Measurements from ENCODE around the gene C8G. TPM values are rescaled to one million over a fixed set of nuclear protein-coding genes. Genes with fewer than 3 reads are reported as not detected.

C8G gene
- total and polyA plus RNA-seq, 2 of the 13 experiments (the other 11 are each of a cell fraction or from before 2014, with no cell fraction given) = 4.9 to 12.8 TPM

GRCh38 chr9:136957461-136957860 is 12.4 kb downstream of the C8G start:
- H3K4me3 ChIP-seq (replicated peaks in 1 of 3; ENCODE audit: insufficient read depth in 1 of 3, low read depth in 2 of 3, low read length in 3 of 3) = no peak overlapping the region
- CTCF ChIA-PET (ENCODE audit: low intra/inter-chr PET ratio, low total read pairs) = no interaction called here
- H3K79me2 ChIP-seq (ENCODE audit: insufficient read depth, low read length) = no peaks in the 10 kb centered on the region
- WGBS (ENCODE audit: low lambda C conversion rate) = 88% methylated on average over 1 of the region's 1 CpG
- no peak for TF ChIP-seq ELF4 (CRISPR knock-in tag; IDR thresholded peaks at IDR 0.05; ENCODE audit: borderline replicate concordance)
- TF ChIP-seq TAF1 (CRISPR knock-in tag; IDR thresholded peaks at IDR 0.05) = no peak
- TF ChIP-seq, protein P1, sequence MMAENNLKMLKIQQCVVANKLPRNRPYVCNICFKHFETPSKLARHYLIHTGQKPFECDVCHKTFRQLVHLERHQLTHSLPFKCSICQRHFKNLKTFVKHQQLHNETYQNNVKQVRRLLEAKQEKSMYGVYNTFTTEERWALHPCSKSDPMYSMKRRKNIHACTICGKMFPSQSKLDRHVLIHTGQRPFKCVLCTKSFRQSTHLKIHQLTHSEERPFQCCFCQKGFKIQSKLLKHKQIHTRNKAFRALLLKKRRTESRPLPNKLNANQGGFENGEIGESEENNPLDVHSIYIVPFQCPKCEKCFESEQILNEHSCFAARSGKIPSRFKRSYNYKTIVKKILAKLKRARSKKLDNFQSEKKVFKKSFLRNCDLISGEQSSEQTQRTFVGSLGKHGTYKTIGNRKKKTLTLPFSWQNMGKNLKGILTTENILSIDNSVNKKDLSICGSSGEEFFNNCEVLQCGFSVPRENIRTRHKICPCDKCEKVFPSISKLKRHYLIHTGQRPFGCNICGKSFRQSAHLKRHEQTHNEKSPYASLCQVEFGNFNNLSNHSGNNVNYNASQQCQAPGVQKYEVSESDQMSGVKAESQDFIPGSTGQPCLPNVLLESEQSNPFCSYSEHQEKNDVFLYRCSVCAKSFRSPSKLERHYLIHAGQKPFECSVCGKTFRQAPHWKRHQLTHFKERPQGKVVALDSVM (CRISPR knock-in tag; IDR thresholded peaks at IDR 0.05) = no peak
- no peak for TF ChIP-seq GZF1 (CRISPR knock-in tag; IDR thresholded peaks at IDR 0.05)
- TF ChIP-seq ZNF354B (CRISPR knock-in tag; IDR thresholded peaks at IDR 0.05) = no peak
- no peak for TF ChIP-seq ZSCAN31 (CRISPR knock-in tag; IDR thresholded peaks at IDR 0.05; ENCODE audit: low read depth)
- TF ChIP-seq ZFP91 (CRISPR knock-in tag; IDR thresholded peaks at IDR 0.05; ENCODE audit: borderline replicate concordance) = no peak
- no peak for TF ChIP-seq POLR2AphosphoS5 (IDR thresholded peaks at IDR 0.05; ENCODE audit: low read depth, low read length)
- TF ChIP-seq RBM22 (optimal IDR thresholded peaks at IDR 0.05; ENCODE audit: low read length) = no peak
- no peak for TF ChIP-seq ZHX2 (IDR thresholded peaks at IDR 0.05; ENCODE audit: low read depth)
- TF ChIP-seq ZHX2 (CRISPR knock-in tag; IDR thresholded peaks at IDR 0.05; ENCODE audit: borderline replicate concordance) = no peak
- TF ChIP-seq, protein P2, sequence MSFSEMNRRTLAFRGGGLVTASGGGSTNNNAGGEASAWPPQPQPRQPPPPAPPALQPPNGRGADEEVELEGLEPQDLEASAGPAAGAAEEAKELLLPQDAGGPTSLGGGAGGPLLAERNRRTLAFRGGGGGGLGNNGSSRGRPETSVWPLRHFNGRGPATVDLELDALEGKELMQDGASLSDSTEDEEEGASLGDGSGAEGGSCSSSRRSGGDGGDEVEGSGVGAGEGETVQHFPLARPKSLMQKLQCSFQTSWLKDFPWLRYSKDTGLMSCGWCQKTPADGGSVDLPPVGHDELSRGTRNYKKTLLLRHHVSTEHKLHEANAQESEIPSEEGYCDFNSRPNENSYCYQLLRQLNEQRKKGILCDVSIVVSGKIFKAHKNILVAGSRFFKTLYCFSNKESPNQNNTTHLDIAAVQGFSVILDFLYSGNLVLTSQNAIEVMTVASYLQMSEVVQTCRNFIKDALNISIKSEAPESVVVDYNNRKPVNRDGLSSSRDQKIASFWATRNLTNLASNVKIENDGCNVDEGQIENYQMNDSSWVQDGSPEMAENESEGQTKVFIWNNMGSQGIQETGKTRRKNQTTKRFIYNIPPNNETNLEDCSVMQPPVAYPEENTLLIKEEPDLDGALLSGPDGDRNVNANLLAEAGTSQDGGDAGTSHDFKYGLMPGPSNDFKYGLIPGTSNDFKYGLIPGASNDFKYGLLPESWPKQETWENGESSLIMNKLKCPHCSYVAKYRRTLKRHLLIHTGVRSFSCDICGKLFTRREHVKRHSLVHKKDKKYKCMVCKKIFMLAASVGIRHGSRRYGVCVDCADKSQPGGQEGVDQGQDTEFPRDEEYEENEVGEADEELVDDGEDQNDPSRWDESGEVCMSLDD (CRISPR knock-in tag; IDR thresholded peaks at IDR 0.05; ENCODE audit: borderline replicate concordance) = no peak
- DNase-seq (ENCODE audit: low spot score) (no peak), FAIRE-seq (no peak), ATAC-seq (no peak)
- H3K4me1 ChIP-seq (ENCODE audit: insufficient read depth, low read length) = no peaks in the 10 kb centered on the region
- no peak overlapping the region for H3K9ac ChIP-seq (ENCODE audit: insufficient read depth, low read depth, low read length)
- in situ Hi-C loops (cut with HindIII; ENCODE audit: extremely low pct_ligation_motif_present, low pct_unique_long_range_greater_than_20kb) (no loop called here), intact Hi-C loops (cut with micrococcal nuclease; ENCODE audit: unreplicated experiment) (no loop called here)
- H2AFZ ChIP-seq (ENCODE audit: low read length) = no peak overlapping the region
- BruUV-seq (replicated peaks) = no TSS peak
- no peaks in the 10 kb centered on the region for H3K9me3 ChIP-seq (ENCODE audit: low read length)
- POLR2A ChIA-PET = no interaction called here
- no peak overlapping the region for H3K4me2 ChIP-seq (ENCODE audit: low read depth, low read length)
- no peaks in the 10 kb centered on the region for H4K20me1 ChIP-seq (ENCODE audit: insufficient read depth, low read length)
- peaks cover 11 to 26% of the 10 kb centered on the region in 2 experiments for H3K27me3 ChIP-seq (ENCODE audit: control insufficient read depth in 1 of 2, insufficient read depth in 2 of 2, low read length in 2 of 2)
- H3K27ac ChIP-seq (ENCODE audit: extremely low read length, insufficient read depth, low read length) = no peak overlapping the region
- H3K36me3 ChIP-seq (replicated peaks in 1 of 2; ENCODE audit: control insufficient read depth in 1 of 2, insufficient read depth in 2 of 2, low read length in 2 of 2) = no peaks in the 10 kb centered on the region
